B cell (primary cell): ENCODE results near the gene RNLS. TPM values are rescaled to one million over a fixed set of nuclear protein-coding genes. Genes with fewer than 3 reads are reported as not detected.

Source experiments
- ATAC-seq: fragments of 200-7000 bp; cut with Tn5 transposase; one replicate; pipeline ENCODE4 v1.10.0; 2021; ENCODE audit warnings: low read depth, mild to moderate bottlenecking, moderate number of reproducible peaks, moderate library complexity
- CTCF ChIA-PET: fragments of 350-600 bp; sonication (Branson Sonifier 250); formaldehyde crosslinking; loops from one replicate; lab custom pipeline; 2021; ENCODE audit warnings: antibody characterized with exemption, inconsistent platforms; lab: Charles Lee
- POLR2A ChIA-PET: fragments of 350-600 bp; sonication (Branson Sonifier 250); formaldehyde crosslinking; loops from one replicate; lab custom pipeline; 2021; ENCODE audit warnings: antibody characterized with exemption; lab: Charles Lee
- DNase-seq: peaks from one replicate; pipeline ENCODE4 v3.0.0; 2013
- H2AFZ ChIP-seq: 2 replicates; pipeline ENCODE4 v1.6.1; 2012; ENCODE audit warnings: mild to moderate bottlenecking, low read depth, low read length; ENCODE audit not compliant: insufficient read depth, poor library complexity, severe bottlenecking
- H3K27ac ChIP-seq, 2 donors: 1 replicate in 1 of 2; 2 replicates in 1 of 2; pipeline ENCODE4 v1.5.1; 2012 to 2013; ENCODE audit warnings: low read length in 2 of 2, mild to moderate bottlenecking in 2 of 2, moderate library complexity in 1 of 2
- H3K27me3 ChIP-seq, 4 experiments: fragments of 200-600 bp in 1 of 4; sonication (generic) in 1 of 4; replicated peaks in 1 of 4; 1 replicate in 2 of 4; 2 replicates in 2 of 4; pipeline versions ENCODE4 v1.6.1 to v1.7.0; 2013 to 2016; ENCODE audit warnings: low read length in 3 of 4, mild to moderate bottlenecking in 2 of 4, mixed read lengths in 1 of 4, moderate library complexity in 1 of 4; ENCODE audit not compliant: insufficient read depth in 4 of 4, control insufficient read depth in 3 of 4; ENCODE audit errors: control extremely low read depth in 1 of 4
- H3K36me3 ChIP-seq, 2 experiments: replicated peaks in 1 of 2; 1 replicate in 1 of 2; 2 replicates in 1 of 2; pipeline versions ENCODE4 v1.6.1 to v1.7.1; 2013; ENCODE audit warnings: low read length in 1 of 2; ENCODE audit not compliant: insufficient read depth in 2 of 2, control insufficient read depth in 1 of 2; ENCODE audit errors: control extremely low read depth in 1 of 2, extremely low read depth in 1 of 2
- H3K4me1 ChIP-seq, 2 donors: fragments of 200-600 bp in 1 of 2; sonication (generic) in 1 of 2; 1 replicate in 1 of 2; 2 replicates in 1 of 2; pipeline versions ENCODE4 v1.5.1 to v1.6.1; 2013 to 2017; ENCODE audit warnings: low read length in 2 of 2; ENCODE audit not compliant: control insufficient read depth in 2 of 2, insufficient read depth in 2 of 2
- H3K4me2 ChIP-seq: replicated peaks from 2 replicates; pipeline ENCODE3; 2012; ENCODE audit warnings: mild to moderate bottlenecking, low read depth, low read length; ENCODE audit not compliant: poor library complexity, severe bottlenecking
- H3K4me3 ChIP-seq, 5 experiments: fragments of 200-600 bp in 1 of 5; sonication (generic) in 1 of 5; 1 replicate in 3 of 5; 2 replicates in 2 of 5; pipeline versions ENCODE4 v1.5.1 to v1.7.0; 2011 to 2016; ENCODE audit warnings: low read length in 4 of 5, mild to moderate bottlenecking in 4 of 5, low read depth in 2 of 5, control low read depth in 1 of 5, moderate library complexity in 1 of 5; ENCODE audit not compliant: insufficient read depth in 1 of 5; ENCODE audit errors: control extremely low read depth in 1 of 5, extremely low read depth in 1 of 5
- H3K79me2 ChIP-seq: fragments of 200-600 bp; sonication (generic); one replicate; pipeline ENCODE4 v1.6.0; 2016; ENCODE audit warnings: low read length; ENCODE audit not compliant: control insufficient read depth, insufficient read depth
- H3K9ac ChIP-seq: fragments of 200-600 bp; sonication (generic); 2 replicates; pipeline ENCODE4 v1.6.1; 2017; ENCODE audit warnings: mild to moderate bottlenecking, low read length, moderate library complexity
- H3K9me3 ChIP-seq, 3 donors: one replicate each; pipeline versions ENCODE4 v1.6.1 to v1.7.1; 2013; ENCODE audit warnings: low read length in 2 of 3; ENCODE audit not compliant: control insufficient read depth in 2 of 3, insufficient read depth in 1 of 3; ENCODE audit errors: control extremely low read depth in 1 of 3
- H4K20me1 ChIP-seq: 2 replicates; pipeline ENCODE4 v1.6.0; 2012; ENCODE audit warnings: mild to moderate bottlenecking, low read length; ENCODE audit not compliant: insufficient read depth, control insufficient read depth, poor library complexity, severe bottlenecking
- H3K27ac Mint-ChIP-seq: one replicate; pipeline ENCODE4 v1.8.0; 2021; ENCODE audit warnings: mixed read lengths
- H3K27me3 Mint-ChIP-seq: one replicate; pipeline ENCODE4 v1.8.0; 2021; ENCODE audit warnings: mixed read lengths
- H3K4me1 Mint-ChIP-seq: one replicate; pipeline ENCODE4 v1.8.0; 2021; ENCODE audit warnings: mixed read lengths
- H3K4me3 Mint-ChIP-seq: one replicate; pipeline ENCODE4 v1.8.0; 2021; ENCODE audit warnings: mixed read lengths
- H3K9me3 Mint-ChIP-seq: one replicate; pipeline ENCODE4 v1.8.0; 2022; ENCODE audit warnings: mixed read lengths; ENCODE audit not compliant: insufficient read depth
- EZH2 ChIP-seq: IDR thresholded peaks from 2 replicates; pipeline ENCODE4 v1.6.1; 2012; ENCODE audit warnings: borderline replicate concordance, low read depth, mild to moderate bottlenecking, moderate library complexity, low read length; ENCODE audit not compliant: insufficient read depth, poor library complexity, severe bottlenecking
- WGBS: methylation state at CpG from one replicate; pipeline ENCODE4 v1.1.5; 2013; ENCODE audit warnings: missing lambda C conversion rate; ENCODE audit not compliant: insufficient coverage; 5-methylcytosine and 5-hydroxymethylcytosine counted together
- intact Hi-C: fragments of 100-400 bp; cut with micrococcal nuclease; formaldehyde crosslinking; loops from one replicate; pipeline ENCODE4 v1.10.0; 2022
- polyA plus RNA-seq: library from polyadenylated mRNA; depleted of rRNA; stranded (reverse); fragments of >200 nt; gene quantifications from 2 replicates; pipeline ENCODE4 v1.2.3, GENCODE V29; 2012
- total RNA-seq, 2 donors: library from RNA; stranded (reverse); fragments of 120-200 nt in 1 of 2; gene quantifications; 1 replicate in 1 of 2; 2 replicates in 1 of 2; pipeline versions ENCODE4 v1.2.3 to v1.2.4, GENCODE V29; 2013 to 2022
- TF ChIP-seq, protein P1 (sequence below): fragments of 200-600 bp; IDR thresholded peaks from one replicate; pipeline ENCODE4 v1.8.0; 2022; ENCODE audit warnings: antibody characterized with exemption, mild to moderate bottlenecking

Gene RNLS
- total and polyA plus RNA-seq, 2 donors (not counting 1 experiment from before 2014, with no cell fraction given) = 3.5 to 7.5 TPM

DNA sequence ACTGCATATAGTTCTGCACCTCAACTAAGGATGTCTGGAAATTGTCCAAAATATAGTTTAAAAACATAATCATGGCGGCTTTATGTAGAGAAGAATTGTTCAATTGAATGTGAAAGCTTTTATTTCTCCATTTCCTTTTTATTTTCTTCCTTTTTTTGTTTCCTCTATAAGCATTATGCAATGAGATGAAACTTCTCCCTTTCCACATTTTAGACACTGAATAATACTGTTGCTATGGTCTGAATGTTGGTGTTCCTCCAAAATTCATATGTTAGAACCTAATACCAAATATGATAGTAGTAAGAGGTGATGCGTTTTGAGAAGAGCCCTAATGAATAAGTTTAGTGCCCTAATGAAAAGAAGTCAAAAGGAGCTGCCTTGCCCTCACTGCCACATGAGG lies 175.0 kb downstream of the RNLS start:
- no peaks in the 10 kb centered on the region for H4K20me1 ChIP-seq
- CTCF ChIA-PET = interaction anchor here (0.6 kb wide), 1 partner anchor 147 kb away, joined by 3 read pairs; no protein-coding TSS in a partner anchor
- H3K9me3 Mint-ChIP-seq = no peaks in the 10 kb centered on the region
- no peak overlapping the region for H3K27ac Mint-ChIP-seq
- ATAC-seq = no peak
- intact Hi-C loops = no loop called here
- no peak overlapping the region for H3K4me3 ChIP-seq
- no peaks in the 10 kb centered on the region for H3K9me3 ChIP-seq
- H3K36me3 ChIP-seq = no peaks in the 10 kb centered on the region
- no peak overlapping the region for H3K4me2 ChIP-seq
- H3K9ac ChIP-seq = no peak overlapping the region
- no peak overlapping the region for H2AFZ ChIP-seq
- POLR2A ChIA-PET = no interaction called here
- WGBS = no CpG with 5 or more reads among the region's 2 CpGs
- no peak for DNase-seq
- no peaks in the 10 kb centered on the region for H3K79me2 ChIP-seq
- TF ChIP-seq, protein P1, sequence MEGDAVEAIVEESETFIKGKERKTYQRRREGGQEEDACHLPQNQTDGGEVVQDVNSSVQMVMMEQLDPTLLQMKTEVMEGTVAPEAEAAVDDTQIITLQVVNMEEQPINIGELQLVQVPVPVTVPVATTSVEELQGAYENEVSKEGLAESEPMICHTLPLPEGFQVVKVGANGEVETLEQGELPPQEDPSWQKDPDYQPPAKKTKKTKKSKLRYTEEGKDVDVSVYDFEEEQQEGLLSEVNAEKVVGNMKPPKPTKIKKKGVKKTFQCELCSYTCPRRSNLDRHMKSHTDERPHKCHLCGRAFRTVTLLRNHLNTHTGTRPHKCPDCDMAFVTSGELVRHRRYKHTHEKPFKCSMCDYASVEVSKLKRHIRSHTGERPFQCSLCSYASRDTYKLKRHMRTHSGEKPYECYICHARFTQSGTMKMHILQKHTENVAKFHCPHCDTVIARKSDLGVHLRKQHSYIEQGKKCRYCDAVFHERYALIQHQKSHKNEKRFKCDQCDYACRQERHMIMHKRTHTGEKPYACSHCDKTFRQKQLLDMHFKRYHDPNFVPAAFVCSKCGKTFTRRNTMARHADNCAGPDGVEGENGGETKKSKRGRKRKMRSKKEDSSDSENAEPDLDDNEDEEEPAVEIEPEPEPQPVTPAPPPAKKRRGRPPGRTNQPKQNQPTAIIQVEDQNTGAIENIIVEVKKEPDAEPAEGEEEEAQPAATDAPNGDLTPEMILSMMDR = no peak
- no peak overlapping the region for H3K4me3 Mint-ChIP-seq
- no peak overlapping the region for H3K27ac ChIP-seq
- peaks cover 5% of the 10 kb centered on the region for H3K4me1 Mint-ChIP-seq
- H3K27me3 Mint-ChIP-seq = no peaks in the 10 kb centered on the region
- peaks cover 9 to 11% of the 10 kb centered on the region in 2 donors for H3K4me1 ChIP-seq
- no peaks in the 10 kb centered on the region for H3K27me3 ChIP-seq

- Histone ChIP-seq H4K20me1 (no peaks in the 10 kb centered on the region), H2AFZ (no peak overlapping the region), H3K27me3 (no peaks in the 10 kb centered on the region), H3K9ac (no peak overlapping the region), H3K4me2 (no peak overlapping the region), H3K9me3 (peaks cover 0 to 5% (median 0%) of the 10 kb centered on the region in 3 donors), H3K4me1 (no peaks in the 10 kb centered on the region), H3K79me2 (no peaks in the 10 kb centered on the region), H3K36me3 (no peaks in the 10 kb centered on the region), H3K4me3 (no peak overlapping the region), H3K27ac (no peak overlapping the region)
- no CpG with 5 or more reads among the region's 2 CpGs for WGBS
- intact Hi-C loops = no loop called here
- no peak overlapping the region for H3K4me3 Mint-ChIP-seq
- no peaks in the 10 kb centered on the region for H3K9me3 Mint-ChIP-seq
- no peaks in the 10 kb centered on the region for H3K27me3 Mint-ChIP-seq
- peaks cover 7% of the 10 kb centered on the region for H3K4me1 Mint-ChIP-seq
- POLR2A ChIA-PET = no interaction called here
- no peak for DNase-seq
- ATAC-seq = no peak
- no peak for TF ChIP-seq EZH2
- TF ChIP-seq, protein P1 = no peak
- H3K27ac Mint-ChIP-seq = no peak overlapping the region
- CTCF ChIA-PET = no interaction called here
These were observed 179.0 kb downstream of the RNLS start for GRCh38 chr10:88404133-88404532.
